Fibroblast of mammary gland (primary cell): ENCODE results near the gene GMPR2.

Experiments used
- DNase-seq: peaks from one replicate; pipeline ENCODE4 v3.0.0-alpha.2; 2010; ENCODE audit warnings: low read depth
- H3K4me3 ChIP-seq: 2 replicates; pipeline ENCODE4 v1.5.1; 2011; ENCODE audit warnings: low read depth, mild to moderate bottlenecking, low read length, moderate library complexity; ENCODE audit not compliant: control insufficient read depth
- CTCF ChIP-seq: conservative IDR thresholded peaks from 2 replicates; pipeline ENCODE4 v1.5.1; 2011; ENCODE audit warnings: low read depth, low read length, inconsistent platforms; ENCODE audit not compliant: control insufficient read depth, insufficient read depth

Gene GMPR2

GRCh38 chr14:24233538-24233866, 773 bp downstream of the GMPR2 start:
- DNase-seq: no peak
- H3K4me3 ChIP-seq: peak overlapping the region; percentile 92
- TF ChIP-seq CTCF: no peak

DNA sequence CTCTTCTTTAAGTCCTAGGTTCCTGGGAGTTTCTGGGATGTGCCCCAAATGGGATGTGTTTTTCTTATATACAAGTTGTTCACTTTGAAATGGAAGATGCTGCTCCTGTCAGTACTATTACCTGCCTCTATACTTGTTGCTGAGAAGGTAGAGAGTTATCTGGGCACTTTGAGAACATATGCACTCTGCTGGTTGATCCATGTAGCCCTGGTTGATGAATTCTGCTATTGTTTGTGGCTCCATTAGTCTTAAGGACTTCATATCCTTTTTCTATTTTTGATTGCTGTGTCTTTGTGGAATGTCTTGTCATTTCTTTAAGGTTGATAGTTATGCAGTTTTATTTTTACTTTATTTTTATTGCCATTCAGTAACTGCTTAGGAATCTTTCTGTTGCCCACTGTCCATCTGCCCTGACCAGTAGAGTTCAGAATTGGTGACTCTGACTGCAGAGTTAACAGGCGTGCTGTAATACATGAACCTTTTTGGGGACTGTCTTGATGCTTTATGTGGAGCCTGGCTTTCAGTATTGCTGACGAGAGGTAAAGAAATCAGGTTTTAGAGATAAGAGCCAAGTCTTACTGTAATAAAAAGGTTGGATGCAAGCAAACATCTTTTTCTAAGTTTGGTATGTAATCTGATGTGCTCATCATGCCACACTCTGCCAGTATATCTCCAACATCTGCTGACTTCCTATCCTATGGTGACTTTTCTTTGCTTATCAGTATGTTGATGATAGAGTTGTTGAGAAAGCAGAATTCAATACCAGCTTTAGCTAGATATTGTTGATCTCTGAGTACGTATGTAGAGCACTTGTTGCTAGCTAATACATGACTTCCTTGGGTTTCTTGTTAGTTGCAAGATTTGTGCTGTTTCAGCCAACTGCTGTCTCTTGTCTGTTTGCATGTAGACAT, 1.6 kb downstream of the GMPR2 start:
- no peak for DNase-seq
- no peak overlapping the region for H3K4me3 ChIP-seq
- no peak for TF ChIP-seq CTCF

DNA sequence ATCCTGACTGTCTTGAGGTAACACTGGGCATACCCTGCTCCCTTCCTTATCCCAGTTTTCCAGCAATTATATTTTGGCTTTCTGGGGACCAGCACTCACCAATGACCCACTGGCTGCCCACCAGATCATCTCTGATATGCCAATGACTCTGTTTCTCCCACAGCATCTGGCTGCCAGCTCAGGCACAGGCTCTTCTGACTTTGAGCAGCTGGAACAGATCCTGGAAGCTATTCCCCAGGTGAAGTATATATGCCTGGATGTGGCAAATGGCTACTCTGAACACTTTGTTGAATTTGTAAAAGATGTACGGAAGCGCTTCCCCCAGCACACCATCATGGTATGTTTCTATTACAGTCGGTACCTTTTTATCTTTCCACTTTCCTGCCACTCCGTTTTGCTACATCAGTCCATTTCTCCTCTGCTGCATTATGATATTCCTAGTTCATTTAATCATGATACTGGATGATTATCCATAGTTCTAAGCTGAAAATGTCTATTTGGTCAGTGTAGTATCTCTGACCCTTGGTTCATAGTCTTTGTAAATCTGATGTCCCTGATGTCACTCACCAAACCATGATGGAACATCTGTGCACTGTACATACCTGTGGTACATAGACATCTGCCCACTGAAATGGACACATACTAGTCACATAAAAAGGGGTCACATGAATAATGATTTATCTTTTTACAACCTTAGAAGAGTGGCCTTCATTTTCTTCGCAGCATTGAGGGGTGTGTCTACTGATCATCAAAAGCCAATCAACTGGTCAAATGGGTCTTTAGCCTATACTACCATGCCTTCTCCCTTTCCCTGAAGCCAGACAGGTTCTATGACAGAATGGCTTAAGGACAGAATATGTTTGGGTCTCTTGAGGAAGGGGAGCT, 3.3 kb downstream of the GMPR2 start:
- no peak for DNase-seq
- no peak overlapping the region for H3K4me3 ChIP-seq
- no peak for TF ChIP-seq CTCF

GRCh38 chr14:24236689-24237462, 4.1 kb downstream of the GMPR2 start:
- no peak for DNase-seq
- no peak overlapping the region for H3K4me3 ChIP-seq
- no peak for TF ChIP-seq CTCF

GRCh38 chr14:24237463-24237955, 4.8 kb downstream of the GMPR2 start:
- no peak overlapping the region for H3K4me3 ChIP-seq
- TF ChIP-seq CTCF: no peak
- DNase-seq: peak; percentile 31

GRCh38 chr14:24238123-24238522, 5.4 kb downstream of the GMPR2 start:
- no peak for TF ChIP-seq CTCF
- no peak overlapping the region for H3K4me3 ChIP-seq
- no peak for DNase-seq
